ENCODE results near the gene ZFAND3. TPM values are rescaled to one million over a fixed set of nuclear protein-coding genes. Genes with fewer than 3 reads are reported as not detected.

Gene ZFAND3
- total RNA-seq, 1 donor from 2014 or later, result 66.9 TPM

DNA sequence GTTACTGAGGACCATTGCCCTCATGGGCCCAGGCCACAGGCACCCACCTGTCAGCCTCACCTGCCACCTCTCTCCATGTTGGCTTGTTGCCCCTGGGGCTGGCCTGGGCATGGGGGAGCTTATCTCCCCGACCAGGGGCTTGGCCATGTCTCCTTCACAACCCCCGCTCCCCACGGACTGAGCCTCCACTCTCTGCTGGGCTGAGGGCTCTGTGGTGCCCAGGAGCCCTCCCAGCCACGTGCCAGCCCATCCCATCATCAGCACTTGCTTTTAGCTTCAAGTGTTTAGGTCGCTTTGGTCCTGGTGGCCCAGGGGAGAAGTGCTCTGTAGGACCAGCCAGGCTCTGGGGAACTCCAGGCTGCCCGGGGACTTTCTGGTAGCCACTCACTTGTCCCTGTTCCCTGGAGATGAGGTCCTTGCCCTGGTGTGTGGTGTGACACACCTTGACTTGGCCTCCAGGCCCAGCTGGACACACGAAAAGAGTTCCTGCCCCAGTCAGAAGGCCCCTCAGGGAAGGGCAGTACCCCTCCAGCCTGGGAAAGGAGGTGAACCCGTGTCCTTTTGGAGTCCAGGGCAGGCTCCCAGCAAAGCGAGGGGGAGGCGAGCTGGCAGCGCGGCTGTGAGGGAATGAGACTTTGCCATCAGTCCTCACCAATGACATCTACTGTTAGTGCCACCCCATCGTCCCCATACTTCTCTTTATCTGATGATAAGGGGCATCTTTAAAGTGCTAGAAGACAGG is 352.6 kb downstream of the ZFAND3 start:
- Mint-ChIP-seq H3K27ac (no peak overlapping the region), H3K36me3 (peaks cover 7% of the 10 kb centered on the region), H3K9me3 (no peaks in the 10 kb centered on the region), H3K27me3 (no peaks in the 10 kb centered on the region), H3K4me3 (no peak overlapping the region), H3K4me1 (ENCODE audit: unreplicated experiment) (peaks cover 36% of the 10 kb centered on the region)
- DNase-seq (ENCODE audit: extremely low spot score, unreplicated experiment), result no peak
- TF ChIP-seq, protein P1, sequence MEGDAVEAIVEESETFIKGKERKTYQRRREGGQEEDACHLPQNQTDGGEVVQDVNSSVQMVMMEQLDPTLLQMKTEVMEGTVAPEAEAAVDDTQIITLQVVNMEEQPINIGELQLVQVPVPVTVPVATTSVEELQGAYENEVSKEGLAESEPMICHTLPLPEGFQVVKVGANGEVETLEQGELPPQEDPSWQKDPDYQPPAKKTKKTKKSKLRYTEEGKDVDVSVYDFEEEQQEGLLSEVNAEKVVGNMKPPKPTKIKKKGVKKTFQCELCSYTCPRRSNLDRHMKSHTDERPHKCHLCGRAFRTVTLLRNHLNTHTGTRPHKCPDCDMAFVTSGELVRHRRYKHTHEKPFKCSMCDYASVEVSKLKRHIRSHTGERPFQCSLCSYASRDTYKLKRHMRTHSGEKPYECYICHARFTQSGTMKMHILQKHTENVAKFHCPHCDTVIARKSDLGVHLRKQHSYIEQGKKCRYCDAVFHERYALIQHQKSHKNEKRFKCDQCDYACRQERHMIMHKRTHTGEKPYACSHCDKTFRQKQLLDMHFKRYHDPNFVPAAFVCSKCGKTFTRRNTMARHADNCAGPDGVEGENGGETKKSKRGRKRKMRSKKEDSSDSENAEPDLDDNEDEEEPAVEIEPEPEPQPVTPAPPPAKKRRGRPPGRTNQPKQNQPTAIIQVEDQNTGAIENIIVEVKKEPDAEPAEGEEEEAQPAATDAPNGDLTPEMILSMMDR (conservative IDR thresholded peaks at IDR 0.05), result no peak

DNA sequence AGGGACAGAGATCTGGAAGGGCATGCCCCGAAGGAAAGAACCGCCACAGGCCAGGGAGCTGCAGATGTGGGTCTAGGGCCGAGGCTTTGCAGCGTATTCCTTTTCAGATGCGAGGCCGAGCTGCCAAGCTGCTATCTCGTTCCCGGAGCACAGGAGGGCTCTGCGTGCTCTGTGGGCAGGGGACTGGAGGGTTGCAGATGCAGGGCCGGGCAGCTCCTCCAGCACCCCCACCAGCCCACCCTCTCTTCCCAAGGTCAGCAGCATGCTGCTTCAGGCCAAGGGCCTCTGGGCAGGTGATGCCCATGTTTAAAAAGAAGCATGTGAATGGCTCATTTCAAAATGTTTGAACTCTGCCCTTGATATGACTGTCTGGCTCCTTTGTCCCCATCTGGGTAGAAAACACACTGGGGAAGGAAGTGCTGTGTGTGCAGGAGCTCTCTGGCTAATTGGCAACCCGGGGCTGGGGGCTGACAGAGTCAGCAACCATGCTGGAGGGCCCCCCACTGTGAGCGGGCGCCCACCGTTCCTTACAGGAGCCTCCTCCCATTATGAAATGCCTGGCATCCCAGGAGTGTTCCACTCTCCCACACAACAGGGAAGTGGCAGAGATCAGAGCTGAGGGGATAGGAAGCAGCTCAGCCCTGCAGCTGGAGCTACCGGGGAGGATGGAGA is 353.3 kb downstream of the ZFAND3 start:
- Mint-ChIP-seq H3K27me3 (no peaks in the 10 kb centered on the region), H3K9me3 (no peaks in the 10 kb centered on the region), H3K36me3 (peaks cover 7% of the 10 kb centered on the region), H3K4me3 (no peak overlapping the region), H3K4me1 (ENCODE audit: unreplicated experiment) (peaks cover 44% of the 10 kb centered on the region), H3K27ac (peak overlapping the region; percentile 23)
- TF ChIP-seq, protein P1 (conservative IDR thresholded peaks at IDR 0.05), result no peak
- no peak for DNase-seq (ENCODE audit: extremely low spot score, unreplicated experiment)

DNA sequence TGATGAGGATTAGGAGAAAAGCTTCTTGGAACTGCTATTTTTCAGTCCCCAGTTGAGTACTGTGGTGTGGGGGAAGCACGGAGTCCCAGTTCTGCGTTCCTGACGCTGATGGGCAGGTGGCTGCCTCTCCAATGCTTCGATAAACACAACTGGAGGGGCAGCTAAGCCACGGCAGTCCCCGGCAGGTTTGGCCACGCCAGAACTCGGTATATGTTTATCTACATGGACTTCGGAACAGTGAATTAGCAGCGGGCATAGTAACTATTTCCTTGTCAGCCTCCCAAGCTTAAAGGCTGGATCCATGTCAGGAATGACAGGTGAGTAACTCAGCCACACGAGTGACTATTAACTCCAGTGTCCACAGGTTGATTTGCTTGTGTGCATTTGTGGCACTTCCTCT is 354.4 kb downstream of the ZFAND3 start:
- Mint-ChIP-seq H3K27me3 (no peaks in the 10 kb centered on the region), H3K9me3 (no peaks in the 10 kb centered on the region), H3K4me1 (ENCODE audit: unreplicated experiment) (peaks cover 50% of the 10 kb centered on the region), H3K27ac (no peak overlapping the region), H3K4me3 (no peak overlapping the region), H3K36me3 (peaks cover 7% of the 10 kb centered on the region)
- DNase-seq (ENCODE audit: extremely low spot score, unreplicated experiment), result no peak
- TF ChIP-seq, protein P1 (conservative IDR thresholded peaks at IDR 0.05), result no peak

DNA sequence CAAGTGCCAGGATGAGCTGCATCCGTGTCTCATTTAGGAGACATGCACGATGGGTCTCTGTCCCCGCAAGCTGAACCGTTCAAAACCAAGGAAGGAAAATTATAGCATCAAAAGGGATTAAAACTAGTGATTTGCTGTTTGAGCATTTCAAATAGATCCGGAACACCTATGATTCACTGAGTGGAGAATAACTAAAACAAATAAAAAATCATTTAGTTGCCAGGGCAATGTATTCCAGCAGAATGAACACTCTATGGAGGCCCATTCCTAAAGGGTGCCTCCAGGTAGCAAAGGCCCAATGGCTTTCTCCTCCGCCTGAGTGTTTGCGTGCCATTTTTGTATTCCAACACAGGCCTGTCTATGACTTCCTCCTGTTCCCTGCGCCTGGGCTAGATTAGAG is 354.8 kb downstream of the ZFAND3 start:
- Mint-ChIP-seq H3K4me3 (no peak overlapping the region), H3K36me3 (peaks cover 7% of the 10 kb centered on the region), H3K27me3 (no peaks in the 10 kb centered on the region), H3K27ac (no peak overlapping the region), H3K9me3 (no peaks in the 10 kb centered on the region), H3K4me1 (ENCODE audit: unreplicated experiment) (peaks cover 50% of the 10 kb centered on the region)
- no peak for DNase-seq (ENCODE audit: extremely low spot score, unreplicated experiment)
- TF ChIP-seq, protein P1 (conservative IDR thresholded peaks at IDR 0.05), result no peak

DNA sequence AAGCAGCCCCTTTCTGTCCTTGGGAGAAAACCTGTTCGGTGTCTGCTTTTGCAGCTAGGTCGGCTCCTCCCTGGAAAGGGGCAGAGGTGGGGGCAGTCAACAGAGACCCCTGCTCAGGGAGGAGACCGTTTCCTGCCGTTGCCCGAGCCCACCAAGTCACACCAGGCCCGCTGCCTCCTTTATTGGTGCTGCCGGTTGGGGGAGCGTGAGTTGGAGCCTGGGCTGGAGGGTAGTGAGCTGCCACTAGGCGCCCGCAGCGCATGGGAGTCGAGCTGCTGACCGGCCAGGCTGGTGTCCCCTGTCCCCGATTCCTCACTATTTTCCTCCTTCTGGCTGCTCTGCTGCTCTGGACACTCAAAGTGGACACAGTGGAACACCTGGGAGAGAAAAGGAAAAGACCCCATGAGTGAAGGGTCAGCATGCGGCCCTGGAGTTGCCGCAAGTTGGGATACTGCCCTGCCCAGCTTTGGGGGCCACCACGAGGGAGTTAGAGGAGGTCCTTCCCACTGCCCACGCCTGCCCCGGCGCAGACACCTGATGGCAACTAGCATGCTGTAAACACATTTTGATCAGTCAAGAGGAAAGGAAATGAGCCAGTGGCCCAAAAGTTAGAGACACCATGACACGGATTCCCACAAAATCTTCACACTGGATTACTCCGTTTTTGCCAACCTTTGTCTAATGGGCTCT is 355.4 kb downstream of the ZFAND3 start:
- peaks cover 7% of the 10 kb centered on the region for H3K36me3 Mint-ChIP-seq
- TF ChIP-seq, protein P1 (conservative IDR thresholded peaks at IDR 0.05), result no peak
- H3K9me3 Mint-ChIP-seq, result no peaks in the 10 kb centered on the region
- H3K27ac Mint-ChIP-seq, result no peak overlapping the region
- H3K4me1 Mint-ChIP-seq (ENCODE audit: unreplicated experiment), result peaks cover 46% of the 10 kb centered on the region
- H3K4me3 Mint-ChIP-seq, result no peak overlapping the region
- no peaks in the 10 kb centered on the region for H3K27me3 Mint-ChIP-seq
- DNase-seq (ENCODE audit: extremely low spot score, unreplicated experiment), result no peak

Data from type B pancreatic cell (in vitro differentiated cells).